K562 (cell line): ENCODE data around the gene ANKRD65. TPM values are rescaled to one million over a fixed set of nuclear protein-coding genes. Genes with fewer than 3 reads are reported as not detected.

Experiments used
- GABPA ChIP-seq: fragments of 200-800 bp; sonication (Bioruptor generic); conservative IDR thresholded peaks from 2 replicates; pipeline ENCODE4 v1.6.1; 2016; ENCODE audit warnings: low read depth, missing genetic modification characterization, missing compliant biosample characterization
- GTF2F1 ChIP-seq: IDR thresholded peaks from 2 replicates; pipeline ENCODE4 v1.6.1; 2011; ENCODE audit warnings: low read depth, low read length, improper control_type of control experiment
- MAX ChIP-seq: sonication (generic); formaldehyde crosslinking; IDR thresholded peaks from 2 replicates; pipeline ENCODE4 v1.9.0; 2022; ENCODE audit warnings: mild to moderate bottlenecking, missing genetic modification reagents
- MTA2 ChIP-seq: fragments of 450-650 bp; IDR thresholded peaks from 2 replicates; pipeline ENCODE4 v1.6.1; 2016; ENCODE audit warnings: low read depth
- NFXL1 ChIP-seq: fragments of 450-650 bp; formaldehyde crosslinking; IDR thresholded peaks from 2 replicates; pipeline ENCODE4 v1.4.0; 2021; ENCODE audit warnings: mild to moderate bottlenecking
- POLR2A ChIP-seq: fragments of 450-650 bp; conservative IDR thresholded peaks from 2 replicates; pipeline ENCODE4 v1.6.1; 2016
- ZKSCAN3 ChIP-seq: fragments of 250-450 bp; sonication (Bioruptor Pico); IDR thresholded peaks from 2 replicates; pipeline ENCODE4 v1.4.0; 2020
- ZNF592 ChIP-seq: fragments of 450-650 bp; IDR thresholded peaks from 2 replicates; pipeline ENCODE4 v1.6.1; 2017; ENCODE audit warnings: antibody characterized with exemption, mild to moderate bottlenecking
- polyA plus RNA-seq, 8 experiments: library from polyadenylated mRNA; depleted of rRNA in 4 of 8; stranded (reverse) in 5 of 8; unstranded in 3 of 8; fragments of >200 nt; fragmentation: Nextera tagmentation in 2 of 8; fragmentation: Illumina TruSeq in 1 of 8; extraction: Ambion mirVana in 2 of 8; extraction: Trizol in 1 of 8; gene quantifications; 2 replicates each; pipeline versions ENCODE4 v1.2.1 to v1.2.3, GENCODE V29; 2011 to 2014; ENCODE audit warnings: inconsistent platforms in 1 of 8, missing spikeins in 1 of 8
- total RNA-seq, 7 experiments: library from RNA; depleted of rRNA in 6 of 7; stranded (reverse); fragments of >200 nt in 6 of 7; fragmentation: Illumina TruSeq in 2 of 7; extraction: Trizol in 2 of 7; gene quantifications; 2 replicates each; pipeline versions ENCODE4 v1.2.1 to v1.2.3, GENCODE V29; 2011 to 2021; ENCODE audit warnings: low replicate concordance in 1 of 7
- TF ChIP-seq, protein P1 (sequence below): fragments of 200-600 bp; sonication (generic); IDR thresholded peaks from one replicate; pipeline ENCODE4 v1.6.1; 2012; ENCODE audit warnings: mild to moderate bottlenecking, low read depth, low read length, inconsistent platforms
- TF ChIP-seq, protein P2 (sequence below): fragments of 450-650 bp; IDR thresholded peaks from 2 replicates; pipeline ENCODE4 v1.6.1; 2018; ENCODE audit warnings: mild to moderate bottlenecking, low read depth; ENCODE audit not compliant: partially characterized antibody

ANKRD65 gene
- total and polyA plus RNA-seq, 9 of the 15 experiments (the other 6 are each of a cell fraction or from before 2014, with no cell fraction given) = not detected

DNA sequence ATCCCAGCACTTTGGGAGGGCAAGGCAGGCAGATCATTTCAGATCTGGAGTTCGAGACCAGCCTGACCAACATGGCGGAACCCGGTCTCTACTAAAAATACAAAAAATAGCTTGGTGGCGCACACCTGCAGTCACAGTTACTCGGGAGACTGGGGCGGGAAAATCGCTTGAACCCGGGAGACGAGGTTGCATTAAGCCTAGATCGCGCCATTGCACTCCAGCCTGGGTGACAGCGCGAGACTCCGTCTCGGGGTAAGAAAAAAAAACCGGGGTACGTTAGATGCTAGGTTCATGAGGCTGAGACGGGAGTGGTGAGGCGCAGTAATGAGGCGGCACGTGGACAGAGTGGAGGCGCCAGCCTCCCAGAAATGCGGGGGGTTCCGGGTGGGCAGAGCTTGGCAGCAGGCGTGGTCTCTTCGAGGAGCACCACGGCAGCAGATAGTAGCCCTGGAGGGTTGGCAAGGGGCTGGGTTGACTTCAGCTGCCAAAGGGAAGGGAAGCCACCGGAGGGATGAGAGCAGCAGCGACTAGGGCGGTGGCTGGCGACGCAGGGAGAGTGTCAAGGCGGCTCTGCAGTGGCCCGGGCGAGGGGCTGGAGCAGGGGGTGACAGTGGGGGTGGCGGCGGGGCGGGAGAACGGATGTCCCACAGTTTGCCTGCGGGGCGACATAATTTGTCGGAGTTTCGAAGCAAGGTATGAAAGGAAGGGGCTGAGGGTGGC lies 14.8 kb downstream of the ANKRD65 start (continued):
- TF ChIP-seq ZNF592 (no peak), GABPA (tag) (no peak), GTF2F1 (no peak), NFXL1 (CRISPR knock-in tag) (no peak), MTA2 (no peak), ZKSCAN3 (no peak), POLR2A (peak; percentile 15; the same call in 1 of the 2 replicates), MAX (CRISPR knock-in tag) (peak; percentile 53; the same call in 1 of the 2 replicates)
- TF ChIP-seq, protein P1, sequence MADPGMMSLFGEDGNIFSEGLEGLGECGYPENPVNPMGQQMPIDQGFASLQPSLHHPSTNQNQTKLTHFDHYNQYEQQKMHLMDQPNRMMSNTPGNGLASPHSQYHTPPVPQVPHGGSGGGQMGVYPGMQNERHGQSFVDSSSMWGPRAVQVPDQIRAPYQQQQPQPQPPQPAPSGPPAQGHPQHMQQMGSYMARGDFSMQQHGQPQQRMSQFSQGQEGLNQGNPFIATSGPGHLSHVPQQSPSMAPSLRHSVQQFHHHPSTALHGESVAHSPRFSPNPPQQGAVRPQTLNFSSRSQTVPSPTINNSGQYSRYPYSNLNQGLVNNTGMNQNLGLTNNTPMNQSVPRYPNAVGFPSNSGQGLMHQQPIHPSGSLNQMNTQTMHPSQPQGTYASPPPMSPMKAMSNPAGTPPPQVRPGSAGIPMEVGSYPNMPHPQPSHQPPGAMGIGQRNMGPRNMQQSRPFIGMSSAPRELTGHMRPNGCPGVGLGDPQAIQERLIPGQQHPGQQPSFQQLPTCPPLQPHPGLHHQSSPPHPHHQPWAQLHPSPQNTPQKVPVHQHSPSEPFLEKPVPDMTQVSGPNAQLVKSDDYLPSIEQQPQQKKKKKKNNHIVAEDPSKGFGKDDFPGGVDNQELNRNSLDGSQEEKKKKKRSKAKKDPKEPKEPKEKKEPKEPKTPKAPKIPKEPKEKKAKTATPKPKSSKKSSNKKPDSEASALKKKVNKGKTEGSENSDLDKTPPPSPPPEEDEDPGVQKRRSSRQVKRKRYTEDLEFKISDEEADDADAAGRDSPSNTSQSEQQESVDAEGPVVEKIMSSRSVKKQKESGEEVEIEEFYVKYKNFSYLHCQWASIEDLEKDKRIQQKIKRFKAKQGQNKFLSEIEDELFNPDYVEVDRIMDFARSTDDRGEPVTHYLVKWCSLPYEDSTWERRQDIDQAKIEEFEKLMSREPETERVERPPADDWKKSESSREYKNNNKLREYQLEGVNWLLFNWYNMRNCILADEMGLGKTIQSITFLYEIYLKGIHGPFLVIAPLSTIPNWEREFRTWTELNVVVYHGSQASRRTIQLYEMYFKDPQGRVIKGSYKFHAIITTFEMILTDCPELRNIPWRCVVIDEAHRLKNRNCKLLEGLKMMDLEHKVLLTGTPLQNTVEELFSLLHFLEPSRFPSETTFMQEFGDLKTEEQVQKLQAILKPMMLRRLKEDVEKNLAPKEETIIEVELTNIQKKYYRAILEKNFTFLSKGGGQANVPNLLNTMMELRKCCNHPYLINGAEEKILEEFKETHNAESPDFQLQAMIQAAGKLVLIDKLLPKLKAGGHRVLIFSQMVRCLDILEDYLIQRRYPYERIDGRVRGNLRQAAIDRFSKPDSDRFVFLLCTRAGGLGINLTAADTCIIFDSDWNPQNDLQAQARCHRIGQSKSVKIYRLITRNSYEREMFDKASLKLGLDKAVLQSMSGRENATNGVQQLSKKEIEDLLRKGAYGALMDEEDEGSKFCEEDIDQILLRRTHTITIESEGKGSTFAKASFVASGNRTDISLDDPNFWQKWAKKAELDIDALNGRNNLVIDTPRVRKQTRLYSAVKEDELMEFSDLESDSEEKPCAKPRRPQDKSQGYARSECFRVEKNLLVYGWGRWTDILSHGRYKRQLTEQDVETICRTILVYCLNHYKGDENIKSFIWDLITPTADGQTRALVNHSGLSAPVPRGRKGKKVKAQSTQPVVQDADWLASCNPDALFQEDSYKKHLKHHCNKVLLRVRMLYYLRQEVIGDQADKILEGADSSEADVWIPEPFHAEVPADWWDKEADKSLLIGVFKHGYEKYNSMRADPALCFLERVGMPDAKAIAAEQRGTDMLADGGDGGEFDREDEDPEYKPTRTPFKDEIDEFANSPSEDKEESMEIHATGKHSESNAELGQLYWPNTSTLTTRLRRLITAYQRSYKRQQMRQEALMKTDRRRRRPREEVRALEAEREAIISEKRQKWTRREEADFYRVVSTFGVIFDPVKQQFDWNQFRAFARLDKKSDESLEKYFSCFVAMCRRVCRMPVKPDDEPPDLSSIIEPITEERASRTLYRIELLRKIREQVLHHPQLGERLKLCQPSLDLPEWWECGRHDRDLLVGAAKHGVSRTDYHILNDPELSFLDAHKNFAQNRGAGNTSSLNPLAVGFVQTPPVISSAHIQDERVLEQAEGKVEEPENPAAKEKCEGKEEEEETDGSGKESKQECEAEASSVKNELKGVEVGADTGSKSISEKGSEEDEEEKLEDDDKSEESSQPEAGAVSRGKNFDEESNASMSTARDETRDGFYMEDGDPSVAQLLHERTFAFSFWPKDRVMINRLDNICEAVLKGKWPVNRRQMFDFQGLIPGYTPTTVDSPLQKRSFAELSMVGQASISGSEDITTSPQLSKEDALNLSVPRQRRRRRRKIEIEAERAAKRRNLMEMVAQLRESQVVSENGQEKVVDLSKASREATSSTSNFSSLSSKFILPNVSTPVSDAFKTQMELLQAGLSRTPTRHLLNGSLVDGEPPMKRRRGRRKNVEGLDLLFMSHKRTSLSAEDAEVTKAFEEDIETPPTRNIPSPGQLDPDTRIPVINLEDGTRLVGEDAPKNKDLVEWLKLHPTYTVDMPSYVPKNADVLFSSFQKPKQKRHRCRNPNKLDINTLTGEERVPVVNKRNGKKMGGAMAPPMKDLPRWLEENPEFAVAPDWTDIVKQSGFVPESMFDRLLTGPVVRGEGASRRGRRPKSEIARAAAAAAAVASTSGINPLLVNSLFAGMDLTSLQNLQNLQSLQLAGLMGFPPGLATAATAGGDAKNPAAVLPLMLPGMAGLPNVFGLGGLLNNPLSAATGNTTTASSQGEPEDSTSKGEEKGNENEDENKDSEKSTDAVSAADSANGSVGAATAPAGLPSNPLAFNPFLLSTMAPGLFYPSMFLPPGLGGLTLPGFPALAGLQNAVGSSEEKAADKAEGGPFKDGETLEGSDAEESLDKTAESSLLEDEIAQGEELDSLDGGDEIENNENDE = no peak
- TF ChIP-seq, protein P2, sequence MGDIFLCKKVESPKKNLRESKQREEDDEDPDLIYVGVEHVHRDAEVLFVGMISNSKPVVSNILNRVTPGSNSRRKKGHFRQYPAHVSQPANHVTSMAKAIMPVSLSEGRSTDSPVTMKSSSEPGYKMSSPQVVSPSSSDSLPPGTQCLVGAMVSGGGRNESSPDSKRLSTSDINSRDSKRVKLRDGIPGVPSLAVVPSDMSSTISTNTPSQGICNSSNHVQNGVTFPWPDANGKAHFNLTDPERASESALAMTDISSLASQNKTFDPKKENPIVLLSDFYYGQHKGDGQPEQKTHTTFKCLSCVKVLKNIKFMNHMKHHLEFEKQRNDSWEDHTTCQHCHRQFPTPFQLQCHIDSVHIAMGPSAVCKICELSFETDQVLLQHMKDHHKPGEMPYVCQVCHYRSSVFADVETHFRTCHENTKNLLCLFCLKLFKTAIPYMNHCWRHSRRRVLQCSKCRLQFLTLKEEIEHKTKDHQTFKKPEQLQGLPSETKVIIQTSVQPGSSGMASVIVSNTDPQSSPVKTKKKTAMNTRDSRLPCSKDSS = no peak
